GM18951 (cell line): ENCODE results near the gene CACNB2.

ENCODE experiments used
- POLR2A ChIP-seq: IDR thresholded peaks from 4 replicates; pipeline ENCODE4 v1.6.1; 2011; ENCODE audit warnings: mild to moderate bottlenecking; ENCODE audit not compliant: insufficient read length, insufficient read depth; ENCODE audit errors: extremely low read depth
- in situ Hi-C: fragments of 300-500 bp; cut with MboI; formaldehyde crosslinking; loops from one replicate; pipeline ENCODE4 v1.12.0; 2022; ENCODE audit warnings: low sequenced_read_pairs, mixed read lengths, inconsistent platforms; ENCODE audit not compliant: unreplicated experiment

The CACNB2 gene

DNA sequence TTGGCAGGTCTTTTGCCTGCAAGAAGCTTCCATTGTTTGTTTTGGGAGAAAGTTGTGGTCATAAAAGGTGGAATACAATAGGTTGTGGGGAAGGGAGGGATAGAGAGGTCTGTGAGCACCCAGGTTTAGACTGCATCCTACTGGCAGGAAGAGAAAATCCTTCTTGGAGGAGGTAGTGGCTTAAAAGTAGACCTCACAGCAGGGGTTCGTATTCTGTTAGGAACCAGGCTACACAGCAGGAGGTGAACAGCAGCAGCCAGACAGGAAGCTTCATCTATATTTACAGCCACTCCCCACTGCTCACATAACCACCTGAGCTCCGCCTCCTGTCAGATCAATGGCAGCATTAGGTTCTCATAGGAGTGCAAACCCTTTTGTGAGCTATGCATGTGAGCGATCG is 265.9 kb downstream of the CACNB2 start:
- in situ Hi-C loops: no loop called here
- no peak for TF ChIP-seq POLR2A

DNA sequence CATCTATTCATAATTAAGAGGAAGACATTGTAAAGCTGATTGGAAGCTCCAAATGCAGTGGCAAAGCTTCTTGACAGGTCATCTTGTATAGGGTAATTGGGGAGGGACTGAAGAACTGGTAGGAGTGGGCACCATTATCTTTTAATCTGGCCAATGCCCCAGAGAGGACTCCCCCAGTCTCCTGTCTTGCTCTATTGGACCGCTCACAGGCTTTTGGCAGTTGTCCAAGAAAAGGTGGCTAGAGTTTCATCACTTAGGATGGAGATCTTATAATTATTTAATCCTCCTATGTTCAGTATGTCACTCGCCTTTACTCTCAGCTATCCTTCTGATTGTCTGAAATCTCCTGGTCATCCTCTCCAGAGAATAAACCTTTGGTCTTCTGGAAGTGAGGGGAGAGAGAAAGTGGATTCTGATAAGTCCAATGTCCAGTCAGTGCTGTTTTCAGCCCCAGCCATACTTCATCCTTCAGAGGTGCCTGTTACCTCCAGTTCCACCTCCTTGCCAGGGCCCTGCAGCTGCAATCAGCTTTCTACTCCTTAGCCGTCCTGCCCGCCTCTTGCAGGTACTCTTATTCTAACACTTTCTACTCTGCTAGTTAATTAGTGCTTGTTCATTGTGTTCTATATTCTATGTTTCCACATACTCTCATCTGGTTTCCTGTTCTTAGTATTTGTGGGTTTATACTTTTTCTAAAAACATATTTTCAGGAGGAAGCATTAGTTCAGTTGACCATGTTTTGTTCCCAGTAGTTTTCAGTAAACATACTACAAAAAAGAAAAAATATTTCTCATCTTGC is 269.6 kb downstream of the CACNB2 start:
- TF ChIP-seq POLR2A: no peak
- in situ Hi-C loops: no loop called here

DNA sequence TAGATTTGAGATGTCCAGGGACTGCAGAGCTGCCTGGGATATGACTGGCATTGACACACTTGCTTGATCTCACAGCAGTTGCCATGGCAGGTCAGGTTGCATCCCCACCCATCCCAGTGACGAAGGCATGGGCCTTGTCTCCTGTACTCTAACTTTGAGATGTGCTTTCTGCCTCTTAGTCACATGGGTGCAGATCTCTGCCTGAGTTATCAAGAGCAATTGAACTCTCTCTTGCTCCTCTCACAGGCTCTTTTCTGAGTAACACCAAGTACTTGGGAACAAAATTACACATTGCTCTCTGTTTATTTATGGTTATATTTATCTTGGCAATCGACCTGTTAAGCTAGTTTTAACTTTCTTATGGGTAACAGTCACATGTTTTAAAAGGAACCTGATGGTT is 273.8 kb downstream of the CACNB2 start:
- in situ Hi-C loops: no loop called here
- TF ChIP-seq POLR2A: no peak

DNA sequence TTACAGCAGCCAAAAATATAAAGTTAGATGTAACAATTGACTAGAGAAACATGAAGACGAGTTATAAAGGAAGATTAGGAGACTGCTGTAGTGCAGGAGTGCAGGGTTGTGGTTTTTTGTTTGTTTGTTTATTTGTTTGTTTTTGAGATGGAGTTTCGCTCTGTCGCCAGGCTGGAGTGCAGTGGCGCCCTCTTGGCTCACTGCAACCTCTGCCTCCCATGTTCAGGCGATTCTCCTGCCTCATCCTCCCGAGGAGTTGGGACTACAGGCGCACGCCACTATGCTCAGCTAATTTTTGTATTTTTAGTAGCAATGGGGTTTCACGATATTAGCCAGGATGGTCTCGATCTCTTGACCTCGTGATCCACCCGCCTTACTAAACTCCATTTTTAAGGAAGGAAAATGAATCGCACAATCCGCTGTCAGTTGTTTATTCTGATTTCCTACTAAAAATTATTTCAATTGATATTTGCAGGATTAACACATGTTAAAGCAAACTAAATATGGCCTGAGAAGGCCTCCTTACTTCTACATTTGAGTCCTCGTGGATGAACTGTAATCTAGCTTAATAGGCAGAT is 277.8 kb downstream of the CACNB2 start:
- in situ Hi-C loops: no loop called here
- TF ChIP-seq POLR2A: no peak

DNA sequence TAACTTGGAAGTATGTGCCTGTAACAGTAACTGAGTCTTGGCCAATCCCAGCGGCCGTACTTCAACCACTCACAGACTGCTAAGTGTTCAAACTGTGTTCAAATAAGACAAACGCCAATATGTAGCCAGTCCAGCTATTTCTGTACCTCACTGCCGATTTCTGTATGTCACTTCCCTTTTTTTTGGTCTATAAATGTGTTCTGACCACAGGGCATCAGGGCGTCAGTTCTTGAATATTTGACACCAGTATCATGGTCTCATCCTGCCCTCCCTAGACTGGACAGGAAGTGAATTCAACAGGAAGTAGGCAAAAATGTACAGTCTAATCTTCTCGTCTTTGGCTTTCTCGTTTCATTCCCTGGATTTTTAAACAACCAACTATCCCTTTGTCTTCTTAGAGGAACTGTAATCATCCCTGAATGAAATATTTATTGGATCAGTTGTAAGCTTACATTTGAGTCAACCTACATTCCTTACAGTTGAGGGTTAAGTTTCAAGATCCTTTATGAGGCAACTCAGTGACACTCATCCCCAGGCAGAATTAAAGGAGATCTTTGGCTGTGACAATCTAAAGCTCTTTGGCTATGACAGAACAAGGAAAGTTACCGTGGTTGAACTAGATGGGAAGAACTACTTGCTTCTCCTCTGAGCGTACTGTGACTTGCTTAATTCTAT is 278.5 kb downstream of the CACNB2 start:
- in situ Hi-C loops: no loop called here
- no peak for TF ChIP-seq POLR2A

DNA sequence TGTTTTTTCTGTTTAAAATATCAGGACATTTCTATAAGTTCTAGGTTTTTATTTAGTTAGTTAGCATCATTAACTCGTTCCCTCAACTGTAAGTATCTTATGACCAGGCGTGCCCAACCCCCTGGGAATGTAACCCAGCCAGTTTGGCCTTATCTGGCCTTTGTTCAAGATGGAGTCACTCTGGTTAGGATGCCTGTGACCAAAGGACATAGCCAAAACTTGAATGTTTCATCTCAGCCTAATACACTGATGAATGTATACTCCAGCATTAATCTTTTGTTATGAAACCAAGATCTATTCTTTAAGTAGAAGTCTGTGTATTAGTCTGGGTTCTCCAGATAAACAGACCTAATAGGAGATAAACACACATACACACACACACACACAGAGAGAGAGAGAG is 279.7 kb downstream of the CACNB2 start:
- in situ Hi-C loops: no loop called here
- TF ChIP-seq POLR2A: no peak

DNA sequence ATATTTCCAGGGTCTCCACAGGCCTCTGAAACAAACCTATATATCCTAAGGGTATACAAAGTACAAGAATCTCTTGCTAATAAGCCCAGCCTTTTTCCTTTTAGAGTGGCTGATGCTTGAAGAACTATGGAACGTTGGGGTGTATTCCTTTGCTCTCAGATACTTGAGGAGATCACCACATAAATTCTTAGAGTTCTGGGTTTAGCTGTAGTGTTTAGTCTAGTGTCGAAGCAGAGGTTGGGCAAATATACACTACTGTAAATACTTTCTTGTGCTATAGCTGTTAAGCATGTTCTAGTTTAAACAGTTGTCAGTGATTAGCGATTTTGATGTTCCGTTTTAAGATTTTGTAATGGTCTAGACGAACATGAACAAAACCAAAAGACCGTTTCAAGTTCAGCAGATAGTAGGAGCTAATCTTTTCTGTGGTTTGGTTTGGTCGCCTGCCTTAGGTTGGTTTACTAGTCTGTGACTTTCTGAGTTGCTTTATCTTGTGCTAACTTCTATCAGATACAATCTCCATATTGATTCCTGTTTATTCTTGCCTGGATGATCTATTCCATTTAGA is 281.6 kb downstream of the CACNB2 start:
- TF ChIP-seq POLR2A: no peak
- in situ Hi-C loops: no loop called here

DNA sequence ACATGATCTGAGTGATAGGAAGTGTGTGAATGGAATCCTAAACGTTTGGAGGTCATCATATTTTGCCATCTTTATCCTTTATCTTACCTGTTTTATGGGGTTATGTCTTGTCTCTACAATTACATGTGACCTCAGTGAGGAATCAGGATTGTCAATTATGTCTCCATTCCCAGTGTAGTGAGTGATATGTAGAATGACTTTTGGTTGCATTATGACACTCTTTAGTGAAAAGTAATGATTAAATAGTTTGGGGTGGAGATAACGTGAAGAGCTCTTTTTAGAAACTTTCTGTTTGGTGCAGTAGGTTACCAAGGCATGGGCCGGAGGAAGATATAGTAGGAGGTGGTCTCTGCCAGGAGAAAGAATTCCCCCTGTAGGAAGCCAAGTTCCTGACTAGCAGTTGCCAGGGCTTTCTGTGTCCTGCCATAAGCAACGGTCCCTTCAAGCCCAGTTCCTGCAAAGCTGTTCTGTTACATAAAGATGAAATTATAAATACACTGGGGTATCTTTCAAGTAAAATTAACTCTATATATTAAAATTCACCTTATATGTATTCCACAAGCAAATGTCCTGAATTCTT is 282.9 kb downstream of the CACNB2 start:
- in situ Hi-C loops: no loop called here
- no peak for TF ChIP-seq POLR2A

DNA sequence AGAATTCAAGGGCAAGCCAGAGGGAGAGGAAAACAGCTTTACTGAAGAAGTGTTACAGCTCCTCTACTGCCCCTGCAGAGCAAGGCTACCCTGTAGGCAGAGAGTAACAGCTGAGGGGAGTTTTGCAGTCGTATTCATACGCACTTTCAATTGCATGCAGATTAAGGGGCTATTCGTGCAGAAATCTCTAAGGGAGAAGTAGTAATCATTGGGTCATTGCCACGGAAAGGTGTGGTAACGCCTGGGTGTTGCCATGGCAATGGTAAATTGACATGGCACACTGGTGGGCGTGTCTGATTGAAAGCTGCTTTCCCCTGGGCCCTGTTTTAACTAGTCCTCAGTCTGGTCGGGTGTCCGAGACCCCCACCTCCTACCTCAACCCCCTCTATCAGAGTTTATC is 284.0 kb downstream of the CACNB2 start:
- in situ Hi-C loops: no loop called here
- TF ChIP-seq POLR2A: no peak

DNA sequence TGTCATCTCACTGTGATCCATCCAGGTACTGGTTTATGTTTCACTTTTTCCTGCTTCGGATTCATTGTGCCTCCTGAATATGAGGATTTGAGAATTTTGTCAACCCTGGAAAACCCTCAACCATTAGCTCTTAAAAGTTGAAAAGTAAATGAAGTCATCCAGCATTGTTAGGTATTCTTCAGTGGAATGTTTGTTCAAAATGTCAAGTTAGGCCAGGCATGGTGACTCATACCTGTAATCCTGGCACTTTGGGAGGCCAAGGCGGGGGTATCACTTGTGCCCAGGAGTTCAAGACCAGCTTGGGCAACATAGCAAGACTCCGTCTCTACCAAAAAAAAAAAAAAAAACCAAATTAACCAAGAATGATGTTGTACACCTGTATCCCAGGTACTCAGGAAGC is 289.1 kb downstream of the CACNB2 start:
- TF ChIP-seq POLR2A: no peak
- in situ Hi-C loops: no loop called here

DNA sequence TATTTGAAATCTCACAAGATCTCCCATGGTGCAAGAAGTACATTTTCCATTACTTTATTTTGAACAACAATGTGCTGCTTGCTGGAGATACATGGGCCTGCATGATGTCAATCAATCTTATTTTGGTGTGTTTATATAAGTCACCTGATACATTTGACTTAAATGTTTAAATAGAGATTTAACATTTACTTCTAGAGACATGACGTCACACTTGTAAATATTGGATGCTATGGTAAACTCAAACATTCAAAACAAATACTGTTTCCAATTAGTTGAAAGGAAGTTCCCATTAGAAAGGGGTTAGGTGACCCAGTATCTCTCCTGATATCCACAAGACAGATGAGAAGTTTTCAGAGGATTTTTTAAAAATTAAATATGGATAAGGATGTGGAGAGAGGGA is 296.7 kb downstream of the CACNB2 start:
- TF ChIP-seq POLR2A: no peak
- in situ Hi-C loops: no loop called here

DNA sequence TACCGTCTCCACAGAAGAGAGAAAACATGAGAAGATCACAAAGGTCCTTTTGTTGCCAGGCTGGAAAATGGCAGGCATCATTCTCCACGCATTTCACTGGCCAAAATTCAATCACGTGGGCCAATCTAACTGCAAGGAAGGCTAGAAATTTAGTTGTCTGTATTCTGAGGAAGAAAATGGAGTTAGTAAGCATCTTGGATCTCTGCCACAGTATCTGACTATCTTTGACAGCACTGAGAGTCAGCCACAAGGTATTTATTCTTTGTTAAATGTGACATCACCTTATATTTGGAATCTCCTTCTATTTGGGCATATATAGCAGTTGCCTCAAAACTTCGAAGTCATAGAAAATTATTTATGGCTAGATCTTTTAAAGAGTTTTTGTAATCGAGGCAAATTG is 297.3 kb downstream of the CACNB2 start:
- in situ Hi-C loops: no loop called here
- TF ChIP-seq POLR2A: no peak

DNA sequence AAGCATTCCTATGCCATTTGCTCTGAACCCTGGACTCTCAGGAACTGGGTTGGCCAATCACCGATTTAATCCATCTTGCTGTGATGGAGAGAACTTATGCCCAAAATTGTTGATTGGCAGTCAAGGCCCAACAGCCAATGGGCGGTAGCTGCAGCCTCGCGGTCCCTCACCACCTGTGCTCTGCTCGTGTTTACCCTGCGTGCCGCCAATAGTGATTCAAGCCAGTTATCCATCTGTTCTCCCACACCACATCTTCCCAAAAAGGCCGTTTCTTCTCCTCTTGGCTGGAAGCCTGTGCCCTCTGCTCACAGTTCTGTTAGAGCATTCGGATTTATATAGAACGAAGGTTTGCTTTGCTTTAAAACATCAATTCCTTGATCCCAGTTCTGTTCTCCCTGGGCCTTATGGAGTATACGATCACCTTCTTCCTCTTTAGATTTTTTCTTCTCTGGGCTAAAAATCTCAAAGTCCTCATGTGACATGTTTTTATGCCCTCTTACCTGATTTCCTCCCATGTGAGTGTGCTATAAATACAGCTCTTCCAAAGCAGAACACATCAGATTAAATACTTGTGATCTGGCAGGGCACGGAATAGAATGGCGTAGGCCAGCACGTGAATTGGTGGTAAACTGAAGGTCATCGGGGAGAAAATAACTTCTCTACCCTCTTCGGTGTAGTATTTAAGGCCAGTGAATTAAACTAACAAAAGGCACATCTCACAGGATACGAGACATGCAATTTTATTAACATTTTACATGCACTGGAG is 298.3 kb downstream of the CACNB2 start:
- in situ Hi-C loops: no loop called here
- no peak for TF ChIP-seq POLR2A
